ENCODE data around the gene RETN. TPM values are rescaled to one million over a fixed set of nuclear protein-coding genes. Genes with fewer than 3 reads are reported as not detected.

The RETN gene
- polyA plus RNA-seq, 4 donors: 0.54 to 3.0 (median 1.6) TPM

DNA sequence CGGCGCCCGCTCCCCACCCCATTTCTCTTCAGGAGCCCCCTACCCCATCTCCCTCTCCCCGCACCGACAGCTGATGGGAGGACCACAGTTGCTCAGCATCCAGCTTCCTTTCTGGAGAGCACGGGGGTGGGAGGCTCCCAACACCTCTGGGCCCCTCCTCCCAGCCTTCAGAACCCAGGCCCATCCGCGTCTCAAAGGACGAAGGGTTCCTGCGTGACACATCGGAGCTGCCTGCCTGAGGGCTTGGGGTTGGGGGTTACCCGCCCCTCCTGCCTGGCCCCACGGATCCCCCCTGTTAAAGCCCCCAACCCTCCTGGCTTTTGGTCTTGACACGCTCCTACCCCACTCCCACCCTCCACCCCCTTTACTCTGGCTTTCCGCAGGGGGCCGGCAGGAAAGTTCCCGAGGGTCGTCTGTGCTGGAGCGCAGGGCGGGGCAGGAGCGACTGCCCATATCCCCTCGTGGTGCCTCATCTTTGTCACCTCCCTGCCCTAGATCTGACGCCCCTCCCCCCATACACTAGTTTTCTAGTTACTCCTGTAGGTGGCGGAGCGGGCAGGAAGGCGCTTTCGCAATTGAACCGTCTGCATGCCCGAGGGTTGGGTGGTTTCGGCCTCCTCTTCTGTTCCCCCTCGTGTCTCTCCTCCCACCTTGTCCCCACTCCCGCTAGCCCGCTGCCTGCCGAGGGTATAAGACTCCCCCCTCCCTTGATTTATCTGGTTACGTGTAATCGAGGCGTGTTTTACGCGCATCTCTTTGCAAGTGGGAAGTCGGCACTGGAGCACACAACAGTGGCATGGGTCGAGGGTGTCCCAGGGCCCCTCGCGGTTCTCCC is 12.7 kb downstream of the RETN start:
- peak; percentile 57 to 67 (median 61) for DNase-seq (ENCODE audit: low read depth in 4 of 4, low spot score in 3 of 4)

GRCh38 chr19:7682175-7682855 is 13.5 kb downstream of the RETN start:
- DNase-seq (ENCODE audit: low read depth in 4 of 4, low spot score in 3 of 4): no peak

- DNase-seq (ENCODE audit: low read depth in 4 of 4, low spot score in 3 of 4): no peak
These were observed 16.9 kb downstream of the RETN start for GRCh38 chr19:7685546-7686445.

GRCh38 chr19:7687177-7687576 is 18.3 kb downstream of the RETN start:
- no peak for DNase-seq (ENCODE audit: low read depth in 4 of 4, low spot score in 3 of 4)

GRCh38 chr19:7689165-7689564 is 20.3 kb downstream of the RETN start:
- DNase-seq (ENCODE audit: low read depth in 4 of 4, low spot score in 3 of 4): no peak

- DNase-seq (ENCODE audit: low read depth in 4 of 4, low spot score in 3 of 4): no peak
These were observed 22.0 kb downstream of the RETN start for GRCh38 chr19:7690779-7691258.

GRCh38 chr19:7691497-7691896 is 22.6 kb downstream of the RETN start:
- no peak for DNase-seq (ENCODE audit: low read depth in 4 of 4, low spot score in 3 of 4)

DNA sequence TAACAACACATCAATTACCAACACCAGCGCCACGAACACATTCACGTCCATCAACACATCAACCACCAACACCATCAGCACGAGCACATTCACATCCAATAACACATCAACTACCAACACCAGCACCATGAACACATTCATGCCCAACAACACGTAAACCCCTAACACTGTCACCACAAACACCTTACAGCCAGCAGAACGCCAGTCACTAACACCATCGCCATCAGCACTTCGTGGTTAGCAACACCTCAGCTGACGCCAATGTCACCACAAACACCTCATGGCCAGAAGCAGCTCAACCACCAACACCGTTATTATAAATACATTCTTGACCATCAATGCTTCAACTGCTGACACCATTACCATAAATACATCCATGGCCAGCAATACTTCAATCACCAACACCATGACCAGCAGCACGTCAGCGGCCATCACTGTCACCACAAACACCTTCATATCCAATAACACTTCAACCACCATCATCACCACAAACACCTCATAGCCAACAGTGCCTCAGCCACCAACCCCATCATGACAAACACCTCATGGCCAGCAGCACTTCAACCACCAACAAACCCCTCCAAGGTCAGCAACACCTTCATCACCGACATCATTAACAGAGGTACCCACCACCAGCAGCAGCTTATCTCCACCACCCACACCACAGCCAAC is 23.7 kb downstream of the RETN start:
- no peak for DNase-seq (ENCODE audit: low read depth in 4 of 4, low spot score in 3 of 4)

- DNase-seq (ENCODE audit: low read depth in 4 of 4, low spot score in 3 of 4): no peak
These were observed 25.6 kb downstream of the RETN start for GRCh38 chr19:7694499-7694898.

DNA sequence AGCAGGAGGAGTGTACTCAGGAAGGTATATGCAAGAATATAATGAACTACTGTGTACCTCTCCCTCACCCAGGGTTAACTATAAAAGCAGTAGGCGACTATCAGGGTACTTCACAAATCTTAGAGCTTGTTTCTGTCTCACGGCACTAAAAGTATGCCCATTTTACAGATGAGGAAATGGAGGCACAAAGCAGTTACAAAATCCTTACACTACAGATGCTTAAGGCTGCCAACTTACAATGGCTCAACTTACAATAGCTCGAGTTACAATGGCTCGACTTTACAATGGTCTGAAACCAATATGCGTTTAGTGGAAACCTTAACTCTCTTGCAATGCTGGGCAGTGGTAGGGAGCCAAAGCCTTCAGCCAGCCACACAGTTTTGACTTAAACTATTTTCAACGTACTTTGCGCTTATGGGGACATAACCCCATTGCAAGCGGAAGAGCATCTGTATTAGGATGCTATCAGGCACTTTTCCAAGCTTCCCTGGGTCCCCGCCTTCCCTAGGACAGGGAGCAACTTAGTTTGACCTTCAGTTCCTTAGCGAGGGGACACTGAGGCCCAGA is 29.0 kb downstream of the RETN start:
- DNase-seq (ENCODE audit: low read depth in 4 of 4, low spot score in 3 of 4): no peak

DNA sequence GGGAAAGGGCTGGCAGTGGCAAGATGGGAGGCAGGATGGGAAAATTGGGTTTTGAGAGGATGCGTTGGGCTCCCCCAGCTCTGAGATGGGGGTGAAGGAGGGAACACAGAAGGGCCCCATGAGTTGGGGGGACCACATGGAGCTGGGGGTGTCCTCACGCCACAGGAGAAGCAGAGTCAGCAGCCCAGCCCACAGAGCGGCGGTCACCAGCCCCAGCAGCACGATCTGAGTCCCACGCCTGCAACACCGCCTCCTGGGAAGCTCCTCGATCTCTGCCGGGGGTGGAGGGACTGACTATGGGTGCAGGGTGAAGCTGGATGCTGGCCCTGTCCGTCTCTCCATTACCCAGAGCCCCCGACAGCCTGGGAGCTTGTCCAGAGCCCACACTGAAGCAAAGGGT is 29.7 kb downstream of the RETN start:
- no peak for DNase-seq (ENCODE audit: low read depth in 4 of 4, low spot score in 3 of 4)

GRCh38 chr19:7699003-7699402 is 30.2 kb downstream of the RETN start:
- no peak for DNase-seq (ENCODE audit: low read depth in 4 of 4, low spot score in 3 of 4)

- DNase-seq (ENCODE audit: low read depth in 4 of 4, low spot score in 3 of 4): no peak
These were observed 30.9 kb downstream of the RETN start for GRCh38 chr19:7699417-7700401.

DNA sequence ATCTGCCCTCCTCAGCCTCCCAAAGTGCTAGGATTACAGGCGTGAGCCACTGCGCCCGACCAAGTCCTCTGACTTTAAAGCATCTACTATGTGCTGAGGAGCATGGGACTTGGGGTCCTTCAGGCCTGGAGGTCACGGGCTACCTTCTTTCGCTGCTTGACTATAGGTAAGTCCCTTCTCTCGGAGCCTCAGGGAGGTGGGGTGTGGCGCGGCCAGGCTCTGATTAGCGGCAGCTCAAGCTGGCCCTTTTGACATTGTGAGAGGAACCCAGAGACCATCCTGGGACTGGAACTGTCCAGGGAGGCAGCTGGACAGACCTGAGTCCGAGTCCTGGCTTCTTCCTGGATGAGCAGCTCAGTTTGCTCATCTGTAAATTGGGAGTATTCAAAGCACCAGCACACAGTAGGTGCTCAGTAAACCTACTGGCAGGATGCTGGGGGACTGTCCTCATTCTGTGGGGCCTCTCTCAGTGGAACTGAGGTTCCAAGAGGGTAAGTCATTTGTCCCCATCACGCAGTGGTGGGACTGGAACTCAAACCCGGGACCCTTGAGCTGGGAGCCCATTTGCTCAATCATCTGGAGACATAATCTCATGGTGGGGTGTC is 32.3 kb downstream of the RETN start:
- DNase-seq (ENCODE audit: low read depth in 4 of 4, low spot score in 3 of 4): no peak

- DNase-seq (ENCODE audit: low read depth in 4 of 4, low spot score in 3 of 4): no peak
These were observed 33.0 kb downstream of the RETN start, which contains the start of gene FCER2 for GRCh38 chr19:7701654-7702457. Gene FCER2 (minus strand): TSS chr19:7702131. CDS start chr19:7699760, 2,371 bp downstream.

GRCh38 chr19:7703332-7703731 is 34.5 kb downstream of the RETN start:
- DNase-seq (ENCODE audit: low read depth in 4 of 4, low spot score in 3 of 4): no peak

DNA sequence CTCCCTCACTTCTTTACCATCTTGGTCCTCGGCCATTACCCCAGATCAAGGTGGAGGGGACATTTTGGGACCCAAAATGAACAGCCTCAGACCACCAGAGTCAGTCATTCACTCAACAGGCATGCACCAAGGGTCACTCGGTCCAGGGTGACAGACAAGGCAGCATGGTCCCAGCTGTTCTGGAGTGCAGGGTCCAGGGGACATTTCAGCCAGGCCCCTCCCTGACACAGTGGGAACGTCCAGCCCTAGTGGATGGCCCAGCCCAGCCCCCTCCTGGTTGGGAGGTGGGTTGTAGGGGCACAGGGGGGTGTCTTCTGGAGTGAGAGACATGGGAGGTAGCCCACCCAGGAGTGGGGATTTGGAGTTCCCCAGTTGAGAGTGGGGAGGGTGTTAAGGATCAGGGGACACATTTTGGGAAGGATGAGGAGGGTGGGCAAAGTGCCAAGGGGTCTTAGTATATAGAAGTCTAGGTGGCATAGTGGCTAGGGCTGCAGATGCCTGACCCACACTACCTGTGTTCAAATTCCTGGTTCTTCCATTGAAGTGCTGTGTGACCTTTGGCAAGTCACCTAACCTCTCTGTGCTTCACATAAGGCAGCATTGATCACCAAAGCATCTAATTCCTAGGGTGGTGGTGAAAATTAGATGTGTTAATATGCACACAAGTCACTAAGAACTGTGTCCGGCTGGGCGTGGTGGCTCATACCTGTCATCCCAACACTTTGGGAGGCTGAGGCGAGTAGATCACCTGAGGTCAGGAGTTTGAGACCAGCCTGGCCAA is 35.6 kb downstream of the RETN start:
- DNase-seq (ENCODE audit: low read depth in 4 of 4, low spot score in 3 of 4): no peak
